ENCODE results near the gene SMIM43. TPM values are rescaled to one million over a fixed set of nuclear protein-coding genes. Genes with fewer than 3 reads are reported as not detected.
"Not testable (repeated sequence)": the region's sequence is repeated elsewhere in the genome, so short reads cannot be mapped to it uniquely, and the experiment has no call there.

SMIM43 gene
- total RNA-seq, 2 donors from 2014 or later, result not detected

DNA sequence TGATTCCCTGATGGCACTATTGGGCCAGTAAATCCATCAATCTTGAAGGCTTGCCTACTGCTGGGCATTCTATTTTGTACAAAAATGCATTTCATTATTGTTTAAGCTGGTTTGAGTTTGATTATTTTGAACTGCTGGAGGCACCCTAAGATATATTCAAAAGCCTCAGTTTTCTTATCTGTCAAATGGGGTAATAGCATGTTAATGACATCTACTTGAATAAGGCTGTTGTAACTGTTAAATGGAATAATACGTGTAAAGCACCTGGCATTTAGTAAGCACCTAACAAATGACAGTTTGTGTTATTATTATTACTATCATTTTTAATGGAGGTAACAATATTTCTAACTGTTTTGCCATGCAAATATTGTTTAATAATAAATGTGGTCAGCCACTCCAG, 6.9 kb upstream of the SMIM43 start:
- Mint-ChIP-seq H3K9me3 (no peaks in the 10 kb centered on the region), H3K27me3 (peaks cover 28 to 33% of the 10 kb centered on the region in 2 donors), H3K4me1 (ENCODE audit: low read depth in 2 of 2) (no peaks in the 10 kb centered on the region)

GRCh38 chr4:121769341-121769740, 4.4 kb upstream of the SMIM43 start:
- DNase-seq (ENCODE audit: low spot score) (no peak), ATAC-seq (no peak)
- H3K27ac Mint-ChIP-seq, result no peak overlapping the region
- H3K36me3 Mint-ChIP-seq, result no peaks in the 10 kb centered on the region
- peaks cover 33 to 52% of the 10 kb centered on the region in 2 donors for H3K27me3 Mint-ChIP-seq
- no peaks in the 10 kb centered on the region for H3K9me3 Mint-ChIP-seq
- H3K4me3 Mint-ChIP-seq, result no peak overlapping the region
- peaks cover 0 to 4% of the 10 kb centered on the region in 2 donors for H3K4me1 Mint-ChIP-seq (ENCODE audit: low read depth in 2 of 2)

More for the DNA sequence above, 6.9 kb upstream of the SMIM43 start:
- Mint-ChIP-seq H3K36me3 (no peaks in the 10 kb centered on the region), H3K27ac (no peak overlapping the region), H3K4me3 (no peak overlapping the region)
- DNase-seq (ENCODE audit: low spot score) (no peak), ATAC-seq (no peak)

- Mint-ChIP-seq H3K9me3 (no peaks in the 10 kb centered on the region), H3K27me3 (peaks cover 51 to 72% of the 10 kb centered on the region in 2 donors), H3K4me1 (ENCODE audit: low read depth in 2 of 2) (peaks cover 0 to 4% of the 10 kb centered on the region in 2 donors), H3K36me3 (no peaks in the 10 kb centered on the region), H3K4me3 (no peak overlapping the region), H3K27ac (no peak overlapping the region)
- ATAC-seq (no peak), DNase-seq (ENCODE audit: low spot score) (no peak)
Observed at GRCh38 chr4:121767166-121767565, 2.2 kb upstream of the SMIM43 start.

DNA sequence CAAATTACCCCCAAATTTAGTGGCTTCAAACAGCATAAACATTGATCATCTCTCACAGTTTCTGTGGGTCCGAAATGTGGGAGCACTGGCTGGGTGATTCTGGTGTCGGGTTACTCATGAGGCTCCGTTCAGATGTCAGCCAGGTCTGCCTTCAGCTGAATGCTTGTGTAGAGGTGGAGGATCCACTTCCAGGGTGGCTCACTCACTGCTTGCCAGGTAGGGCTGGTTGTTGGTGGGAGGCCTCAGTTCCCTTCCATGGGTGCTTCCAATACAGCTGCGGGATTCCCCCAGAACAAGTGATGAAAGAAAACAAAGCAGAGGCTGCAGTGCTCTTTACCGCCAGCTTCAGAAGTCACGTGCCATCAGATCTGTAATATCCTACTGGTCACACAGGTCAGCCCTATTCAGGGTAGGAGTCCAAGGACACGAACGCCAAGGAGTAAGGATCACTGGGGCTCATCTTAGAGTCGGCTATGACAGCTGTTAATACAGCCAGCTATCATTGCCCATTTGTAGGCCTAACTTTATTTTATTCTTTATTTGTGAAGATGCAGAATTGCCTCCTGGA, 1.1 kb upstream of the SMIM43 start:
- ATAC-seq, result no peak
- Mint-ChIP-seq H3K27ac (no peak overlapping the region), H3K9me3 (no peaks in the 10 kb centered on the region), H3K36me3 (no peaks in the 10 kb centered on the region), H3K27me3 (peaks cover 52 to 73% of the 10 kb centered on the region in 2 donors), H3K4me3 (no peak overlapping the region), H3K4me1 (ENCODE audit: low read depth in 2 of 2) (peaks cover 0 to 4% of the 10 kb centered on the region in 2 donors)
- no peak for DNase-seq (ENCODE audit: low spot score)

GRCh38 chr4:121765368-121765705, 373 bp upstream of the SMIM43 start:
- H3K4me3 Mint-ChIP-seq, result no peak overlapping the region
- no peak overlapping the region for H3K27ac Mint-ChIP-seq
- DNase-seq (ENCODE audit: low spot score) (no peak), ATAC-seq (no peak)
- no peaks in the 10 kb centered on the region for H3K9me3 Mint-ChIP-seq
- H3K27me3 Mint-ChIP-seq, result peaks cover 49 to 70% of the 10 kb centered on the region in 2 donors
- H3K4me1 Mint-ChIP-seq (ENCODE audit: low read depth in 2 of 2), result peaks cover 0 to 4% of the 10 kb centered on the region in 2 donors
- H3K36me3 Mint-ChIP-seq, result no peaks in the 10 kb centered on the region

DNA sequence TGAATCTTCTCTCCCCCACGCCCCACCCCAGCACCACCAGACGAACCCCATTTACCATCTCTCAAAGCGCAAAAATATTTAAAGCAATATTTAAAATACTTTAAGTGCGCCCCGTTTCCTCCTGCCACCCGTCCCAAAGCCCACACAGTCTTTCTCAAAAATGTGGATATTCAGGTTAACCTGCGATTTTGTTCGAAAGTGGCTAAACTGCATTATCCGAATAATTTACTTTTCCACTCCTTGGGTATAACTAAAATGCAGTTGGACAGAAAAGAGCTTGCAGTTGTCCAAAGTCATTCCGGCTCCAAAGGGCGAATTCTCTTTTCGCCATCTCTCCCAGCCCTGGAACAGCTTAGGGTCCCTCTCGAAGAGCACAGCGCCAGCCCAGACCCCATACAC, 662 bp downstream of the SMIM43 start:
- H3K27ac Mint-ChIP-seq, result no peak overlapping the region
- no peak for ATAC-seq

GRCh38 chr4:121760205-121760604, 4.8 kb downstream of the SMIM43 start:
- DNase-seq (ENCODE audit: low spot score), result no peak
- no peak overlapping the region for H3K27ac Mint-ChIP-seq
- peaks cover 49 to 60% of the 10 kb centered on the region in 2 donors for H3K27me3 Mint-ChIP-seq
- ATAC-seq, result no peak
- no peaks in the 10 kb centered on the region for H3K36me3 Mint-ChIP-seq
- peaks cover 0 to under 1% of the 10 kb centered on the region in 2 donors for H3K4me1 Mint-ChIP-seq (ENCODE audit: low read depth in 2 of 2)
- H3K4me3 Mint-ChIP-seq, result no peak overlapping the region
- H3K9me3 Mint-ChIP-seq, result no peaks in the 10 kb centered on the region

More for the DNA sequence above, 662 bp downstream of the SMIM43 start:
- no peak for DNase-seq (ENCODE audit: low spot score)
- H3K4me1 Mint-ChIP-seq (ENCODE audit: low read depth in 2 of 2), result peaks cover 0 to 4% of the 10 kb centered on the region in 2 donors
- no peak overlapping the region for H3K4me3 Mint-ChIP-seq
- no peaks in the 10 kb centered on the region for H3K36me3 Mint-ChIP-seq
- no peaks in the 10 kb centered on the region for H3K9me3 Mint-ChIP-seq
- H3K27me3 Mint-ChIP-seq, result peaks cover 50 to 72% of the 10 kb centered on the region in 2 donors

GRCh38 chr4:121758925-121759568, 5.9 kb downstream of the SMIM43 start:
- no peak overlapping the region for H3K27ac Mint-ChIP-seq
- ATAC-seq, result no peak
- no peaks in the 10 kb centered on the region for H3K4me1 Mint-ChIP-seq (ENCODE audit: low read depth in 2 of 2)
- H3K9me3 Mint-ChIP-seq, result no peaks in the 10 kb centered on the region
- no peaks in the 10 kb centered on the region for H3K36me3 Mint-ChIP-seq
- no peak overlapping the region for H3K4me3 Mint-ChIP-seq
- H3K27me3 Mint-ChIP-seq, result peaks cover 51 to 61% of the 10 kb centered on the region in 2 donors
- DNase-seq (ENCODE audit: low spot score), result no peak

GRCh38 chr4:121752142-121752541, 12.8 kb downstream of the SMIM43 start:
- not testable (repeated sequence) for H3K4me3 Mint-ChIP-seq; H3K36me3 Mint-ChIP-seq; DNase-seq (ENCODE audit: low spot score); H3K9me3 Mint-ChIP-seq; H3K27ac Mint-ChIP-seq; ATAC-seq; H3K4me1 Mint-ChIP-seq (ENCODE audit: low read depth in 2 of 2)
- H3K27me3 Mint-ChIP-seq, result peaks cover 40 to 51% of the 10 kb centered on the region in 2 donors

DNA sequence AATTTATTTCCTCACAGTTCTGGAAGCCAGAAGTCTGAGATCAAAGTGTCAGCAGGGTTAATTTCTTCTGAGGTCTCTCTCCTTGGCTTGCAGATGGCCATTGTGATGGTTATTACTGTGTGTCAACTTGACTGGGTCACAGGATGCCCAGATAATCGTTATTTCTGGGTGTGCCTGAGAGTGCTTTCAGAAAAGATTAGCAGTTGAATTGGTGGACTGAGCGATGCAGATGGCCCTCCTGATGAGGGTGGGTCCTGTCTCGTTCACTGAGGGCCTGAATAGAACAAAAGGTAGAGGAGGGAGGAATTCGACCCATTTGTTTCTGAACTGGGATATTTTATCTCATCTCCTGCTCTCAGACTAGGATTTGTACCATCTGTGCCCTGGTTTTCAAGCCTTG, 15.7 kb downstream of the SMIM43 start:
- no peak for ATAC-seq
- H3K27ac Mint-ChIP-seq, result no peak overlapping the region
- H3K27me3 Mint-ChIP-seq, result peaks cover 29 to 30% of the 10 kb centered on the region in 2 donors
- H3K9me3 Mint-ChIP-seq, result no peaks in the 10 kb centered on the region
- DNase-seq (ENCODE audit: low spot score), result no peak
- no peaks in the 10 kb centered on the region for H3K36me3 Mint-ChIP-seq
- no peak overlapping the region for H3K4me3 Mint-ChIP-seq
- H3K4me1 Mint-ChIP-seq (ENCODE audit: low read depth in 2 of 2), result no peaks in the 10 kb centered on the region

DNA sequence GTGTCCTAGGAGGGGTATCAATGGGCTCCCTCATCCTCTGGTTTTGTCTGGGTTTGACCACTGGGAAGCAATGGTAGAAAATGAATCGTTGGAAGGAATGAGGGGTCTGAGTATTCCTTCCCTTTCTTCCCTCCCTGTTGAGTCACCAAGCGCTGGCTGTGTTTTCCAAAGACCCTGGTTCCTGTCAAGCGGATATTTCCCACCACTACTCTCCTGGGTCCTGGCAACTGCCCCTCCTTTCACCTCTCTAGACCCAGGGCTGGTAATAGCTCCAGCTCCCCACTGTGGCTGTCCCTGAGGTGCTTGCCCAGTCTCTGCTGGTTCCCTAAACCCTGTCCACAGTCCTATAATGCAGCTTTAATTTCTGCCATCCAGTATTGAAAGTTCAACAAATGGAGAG, 22.2 kb downstream of the SMIM43 start:
- H3K36me3 Mint-ChIP-seq, result no peaks in the 10 kb centered on the region
- H3K4me1 Mint-ChIP-seq (ENCODE audit: low read depth in 2 of 2), result no peaks in the 10 kb centered on the region
- H3K4me3 Mint-ChIP-seq, result no peak overlapping the region
- no peak for ATAC-seq
- H3K27me3 Mint-ChIP-seq, result peaks cover 19 to 25% of the 10 kb centered on the region in 2 donors
- no peak overlapping the region for H3K27ac Mint-ChIP-seq
- no peaks in the 10 kb centered on the region for H3K9me3 Mint-ChIP-seq
- no peak for DNase-seq (ENCODE audit: low spot score)

GRCh38 chr4:121741751-121742150, 23.2 kb downstream of the SMIM43 start:
- peaks cover 16 to 22% of the 10 kb centered on the region in 2 donors for H3K27me3 Mint-ChIP-seq

DNA sequence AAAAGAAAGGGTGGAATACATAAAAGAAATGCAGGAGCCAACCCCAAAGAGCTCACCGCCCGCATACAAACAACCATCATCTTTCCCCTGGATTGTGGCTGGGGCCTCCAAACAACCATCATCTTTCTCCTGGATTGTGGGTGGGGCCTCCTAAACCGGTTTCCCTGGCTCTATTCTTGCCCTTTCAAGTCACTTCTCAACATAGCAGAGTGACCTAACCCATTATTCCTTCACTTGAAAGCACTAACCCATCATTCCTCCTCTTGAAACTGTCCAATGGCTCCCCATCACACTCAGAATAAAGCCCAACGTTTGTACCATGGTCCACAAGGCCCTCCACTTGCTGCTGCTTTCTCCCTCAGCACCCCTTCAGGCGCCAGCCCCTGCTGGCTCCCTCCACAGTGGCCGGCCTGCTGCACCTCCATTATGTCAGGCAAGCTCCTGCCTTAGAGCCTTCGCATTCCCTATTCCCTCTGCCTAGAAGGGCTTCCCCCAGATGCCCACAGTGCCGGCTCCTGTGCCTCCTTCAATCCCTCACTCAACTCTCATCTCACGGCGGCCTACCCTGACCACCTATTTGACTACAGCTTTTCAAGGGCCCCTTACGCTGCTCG, 24.1 kb downstream of the SMIM43 start:
- Mint-ChIP-seq H3K9me3 (no peaks in the 10 kb centered on the region), H3K36me3 (no peaks in the 10 kb centered on the region), H3K4me3 (no peak overlapping the region), H3K27me3 (peaks cover 25 to 30% of the 10 kb centered on the region in 2 donors), H3K27ac (no peak overlapping the region), H3K4me1 (ENCODE audit: low read depth in 2 of 2) (no peaks in the 10 kb centered on the region)
- ATAC-seq (peak in 1 of 2 donors; percentile 28), DNase-seq (ENCODE audit: low spot score) (no peak)

More at GRCh38 chr4:121741751-121742150, 23.2 kb downstream of the SMIM43 start:
- DNase-seq (ENCODE audit: low spot score) (no peak), ATAC-seq (no peak)
- H3K4me3 Mint-ChIP-seq, result no peak overlapping the region
- no peaks in the 10 kb centered on the region for H3K36me3 Mint-ChIP-seq
- H3K9me3 Mint-ChIP-seq, result no peaks in the 10 kb centered on the region
- no peaks in the 10 kb centered on the region for H3K4me1 Mint-ChIP-seq (ENCODE audit: low read depth in 2 of 2)
- H3K27ac Mint-ChIP-seq, result no peak overlapping the region

DNA sequence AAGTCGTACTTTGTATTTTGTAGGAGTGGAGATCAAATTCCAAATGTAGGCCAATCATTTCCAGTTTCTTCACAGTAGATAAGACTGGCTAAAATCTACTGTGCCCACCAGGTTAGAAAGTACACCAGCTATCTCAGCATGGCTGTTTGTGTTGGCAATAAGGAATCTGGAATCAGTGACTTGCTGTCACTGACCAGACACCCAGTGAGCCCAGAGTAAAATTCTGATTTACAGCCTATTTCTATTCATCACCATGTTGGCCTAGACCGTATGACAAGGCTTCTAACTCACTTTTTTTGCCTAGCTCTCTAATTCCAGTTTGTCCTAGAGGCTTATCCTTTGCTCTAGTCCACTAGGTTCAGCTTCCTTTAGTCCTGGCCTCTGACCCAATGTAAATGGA, 25.4 kb downstream of the SMIM43 start:
- no peak overlapping the region for H3K4me3 Mint-ChIP-seq
- no peaks in the 10 kb centered on the region for H3K9me3 Mint-ChIP-seq
- H3K27ac Mint-ChIP-seq, result no peak overlapping the region
- no peaks in the 10 kb centered on the region for H3K4me1 Mint-ChIP-seq (ENCODE audit: low read depth in 2 of 2)
- DNase-seq (ENCODE audit: low spot score) (no peak), ATAC-seq (no peak)
- peaks cover 31 to 33% of the 10 kb centered on the region in 2 donors for H3K27me3 Mint-ChIP-seq
- H3K36me3 Mint-ChIP-seq, result no peaks in the 10 kb centered on the region

All from natural killer cell treated with Interleukin-12 subunit alpha and Interleukin-12 subunit beta and Interleukin-15 and Interleukin-18, amount 100 ng/mL, for 72 hours (primary cell).